Cerebellar nuclear complex (tissue), 1 donor: ENCODE results near the gene HSD11B2.

ENCODE experiments used
- DNase-seq, 2 experiments: peaks; one replicate each; lab custom pipeline; 2025; lab: John Stamatoyannopoulos, UW

Gene HSD11B2

DNA sequence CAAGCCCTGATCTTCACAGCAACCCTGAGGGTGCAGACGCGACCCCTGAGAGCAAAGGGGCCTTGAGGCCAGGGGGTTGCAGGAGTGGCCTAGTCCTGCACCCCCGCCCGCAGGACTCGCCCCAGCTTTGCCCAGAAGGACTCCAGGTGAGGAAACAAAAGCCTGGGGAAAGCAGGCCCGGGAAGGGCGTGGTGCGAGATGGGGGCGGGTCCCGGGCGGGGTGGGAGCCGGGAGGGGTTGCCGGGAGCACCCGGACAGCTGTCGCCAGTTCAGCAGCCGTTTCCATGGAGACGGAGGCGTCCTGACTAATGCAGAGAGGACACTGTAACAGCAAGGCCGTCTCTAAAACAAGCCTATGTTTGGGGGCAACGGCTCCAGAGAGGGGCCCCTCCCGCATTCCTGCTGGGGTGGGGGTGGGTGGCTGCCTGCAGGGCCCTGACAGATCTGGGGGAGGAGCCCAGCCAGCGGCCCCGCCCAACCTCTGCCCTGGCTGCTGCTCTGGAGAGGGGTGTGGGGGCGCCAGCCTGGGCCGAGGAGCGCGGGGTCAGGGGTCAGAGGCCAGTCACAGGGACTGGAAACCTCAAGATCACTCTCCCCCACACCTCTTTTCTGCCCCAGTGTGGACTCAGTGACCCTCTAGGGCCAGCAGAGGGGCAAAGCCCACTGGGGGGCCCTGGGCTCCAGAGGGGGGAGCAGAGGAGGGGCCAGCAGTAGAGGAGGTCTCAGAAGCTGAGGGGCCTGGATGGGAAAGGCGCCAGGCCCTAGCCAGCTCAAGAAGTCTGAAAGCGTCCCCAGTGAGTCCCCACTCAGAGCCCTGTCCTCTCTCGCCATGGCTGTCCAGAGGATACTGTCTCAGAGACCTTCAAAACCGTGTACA, 34.5 kb upstream of the HSD11B2 start:
- no peak for DNase-seq

DNA sequence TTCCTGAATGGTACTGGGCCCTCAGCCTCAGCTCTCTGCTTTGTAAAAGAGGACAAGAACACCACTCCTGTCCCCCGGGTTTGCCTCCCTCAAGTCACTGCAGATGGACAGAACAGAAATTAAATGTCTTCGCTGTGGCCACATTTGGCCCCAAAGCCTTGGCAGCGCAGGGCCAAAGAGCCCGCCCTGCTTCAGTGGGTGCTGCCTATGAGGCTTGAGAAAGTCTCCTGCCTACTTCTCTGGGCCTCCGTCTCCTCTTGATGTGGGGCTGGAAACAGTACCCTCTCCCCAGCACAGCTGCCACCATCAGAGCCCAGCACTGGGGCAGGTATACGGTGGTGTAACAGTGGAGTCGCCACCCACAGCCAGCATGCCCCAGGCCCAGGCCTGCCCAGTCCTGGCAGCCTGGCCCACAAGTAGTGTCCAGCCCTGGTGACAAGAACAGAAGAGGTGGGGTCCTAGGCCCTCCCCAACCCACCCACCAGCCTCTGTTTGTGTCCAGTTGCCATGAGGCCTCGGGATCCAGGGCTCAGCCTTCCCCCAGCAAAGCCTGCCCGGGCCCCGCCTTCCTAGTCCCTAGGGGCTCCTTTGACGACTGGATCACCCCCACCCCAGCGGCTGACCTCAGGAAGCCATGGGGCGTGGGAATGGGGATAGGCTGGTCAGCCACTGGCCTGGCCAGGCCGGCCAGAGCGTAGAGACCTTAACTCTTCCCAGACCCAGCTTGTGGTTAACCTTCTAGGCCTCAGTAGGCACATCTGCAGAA, 33.7 kb upstream of the HSD11B2 start:
- DNase-seq, result no peak

DNA sequence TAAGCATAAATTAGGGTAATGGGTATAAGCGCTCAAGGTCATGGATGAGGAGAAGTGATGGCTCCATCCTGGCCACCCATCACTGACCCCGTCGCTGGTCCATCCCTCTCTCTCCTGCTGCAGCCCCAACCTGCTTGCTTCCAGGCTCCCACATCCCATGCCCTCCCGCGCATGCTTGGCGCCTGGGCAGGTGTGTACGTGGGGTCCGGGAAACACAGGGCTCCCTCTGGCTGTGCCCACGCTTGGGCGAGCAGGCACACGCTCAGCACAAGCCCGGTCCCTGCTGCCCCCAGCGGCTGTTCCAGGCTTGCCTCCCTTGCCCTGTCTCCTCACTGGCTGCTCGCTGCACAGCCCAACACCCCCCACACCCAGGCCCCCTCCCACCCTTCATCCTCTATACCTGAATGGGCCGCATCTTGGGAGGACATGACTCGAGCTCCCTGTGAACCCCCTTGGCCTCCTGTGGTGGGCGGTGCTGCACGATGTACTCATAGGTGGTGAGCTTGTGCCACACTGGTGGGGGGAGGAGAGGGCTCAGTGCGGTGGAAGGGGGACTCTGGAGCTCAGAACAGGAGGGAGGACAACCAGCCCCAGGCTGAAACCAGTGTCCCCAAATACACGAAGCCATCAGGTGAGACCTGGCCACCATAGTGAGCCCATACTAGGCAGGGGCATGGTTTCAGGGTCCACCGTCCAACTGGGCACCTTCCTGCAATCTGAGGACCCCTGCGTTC, 32.9 kb upstream of the HSD11B2 start:
- DNase-seq, result no peak

DNA sequence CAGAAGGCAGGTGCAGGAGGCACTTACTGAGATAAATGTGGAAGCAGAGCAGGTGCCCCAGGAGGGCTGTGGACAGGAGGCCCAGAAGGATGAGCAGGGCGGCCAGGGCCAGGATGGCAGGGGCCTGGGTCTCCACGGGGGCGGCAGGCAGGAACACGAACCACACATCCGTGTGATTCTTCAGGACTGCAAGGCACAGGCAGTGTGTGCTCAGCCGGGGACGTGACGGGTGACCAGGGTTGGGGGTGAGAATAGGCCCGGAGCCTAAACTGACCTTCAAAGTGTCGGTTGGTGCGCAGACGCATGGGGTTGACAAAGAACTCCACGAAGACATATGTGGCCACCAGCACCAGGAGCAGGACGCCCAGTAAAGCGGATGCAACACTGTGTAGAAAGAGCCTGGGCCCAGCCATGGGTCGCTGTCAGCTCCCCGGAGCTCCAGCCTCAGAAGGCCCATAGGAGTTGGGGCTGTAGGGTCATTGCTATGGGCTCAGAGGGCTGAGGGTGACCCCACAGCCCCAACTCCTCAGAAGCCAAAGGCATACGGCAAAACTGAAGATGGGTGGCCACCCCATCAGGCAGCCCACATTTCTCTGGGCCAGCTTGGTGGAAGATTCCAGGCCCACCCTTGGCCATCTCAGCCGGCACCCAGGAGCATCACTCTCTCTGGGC, 32.2 kb upstream of the HSD11B2 start:
- DNase-seq, result no peak

DNA sequence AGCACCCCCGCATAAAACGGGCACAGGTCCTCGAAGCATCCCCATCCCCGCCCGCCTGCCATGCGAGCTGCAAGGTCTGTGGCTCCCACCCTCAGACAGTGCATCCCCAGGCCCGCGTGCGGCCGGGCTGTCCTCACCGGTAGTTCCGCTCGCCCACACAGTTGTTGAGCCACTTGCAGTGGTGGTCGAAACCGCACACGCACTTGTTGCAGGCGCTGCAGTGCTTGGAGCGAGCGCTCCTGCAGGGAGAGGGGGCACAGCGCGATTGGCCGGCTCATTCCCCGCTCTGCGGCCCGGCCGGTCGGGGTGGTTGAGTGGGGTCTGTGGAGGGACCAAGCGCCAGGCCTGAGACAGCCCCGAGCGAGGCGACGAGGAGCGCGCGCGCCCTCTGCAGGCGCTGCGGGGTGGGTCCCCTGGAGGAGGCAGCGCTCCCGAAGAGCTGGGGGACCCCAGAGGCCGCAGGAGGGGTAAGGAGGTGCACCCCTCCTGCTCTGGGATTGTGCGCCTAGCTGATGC, 31.6 kb upstream of the HSD11B2 start:
- no peak for DNase-seq

DNA sequence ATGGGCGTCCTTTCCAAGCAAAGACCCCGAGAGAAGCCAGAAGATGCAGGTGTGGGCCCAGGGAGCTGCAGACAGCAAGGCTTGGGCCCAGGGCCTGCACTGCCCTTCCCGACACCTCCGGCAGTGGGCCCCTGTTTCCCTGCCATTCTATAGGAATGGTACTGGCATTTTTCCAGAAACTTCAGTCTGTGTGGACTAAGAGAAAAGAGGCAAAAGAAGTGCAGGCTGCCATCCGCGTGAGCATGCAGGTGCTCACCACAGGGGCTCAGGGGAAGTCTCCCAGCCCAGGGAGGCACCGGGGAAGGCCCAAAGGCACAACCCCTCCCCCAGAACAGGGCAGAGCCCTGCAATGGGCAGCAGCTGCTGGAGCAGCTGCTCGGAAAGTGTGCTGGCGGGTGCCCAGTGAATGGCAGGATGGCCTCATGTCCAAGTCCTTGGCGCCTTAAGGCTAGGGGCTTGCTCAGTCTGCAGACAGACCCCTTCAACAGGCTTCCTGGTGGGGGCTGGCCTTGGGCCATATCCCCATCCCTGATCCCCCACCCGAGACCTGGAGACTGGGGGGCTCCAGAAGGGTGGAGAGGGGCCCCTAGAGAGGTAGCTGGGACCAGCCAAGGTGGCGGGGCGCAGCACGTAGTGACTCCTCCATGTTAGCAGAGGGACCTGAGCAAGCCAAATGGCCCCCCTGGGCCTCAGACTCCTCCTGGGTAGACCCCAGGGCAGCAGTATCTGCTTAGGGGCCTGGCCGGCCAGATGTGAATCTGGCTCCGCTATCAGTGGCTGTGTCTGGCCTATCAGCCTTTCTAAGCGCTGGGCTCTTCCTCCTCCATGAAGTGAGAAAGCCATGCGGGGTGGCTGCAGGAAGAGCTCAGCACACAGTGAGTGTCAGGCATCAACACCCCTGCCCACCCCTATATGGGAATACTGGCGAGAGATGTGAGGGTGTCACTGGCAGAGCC, 30.9 kb upstream of the HSD11B2 start:
- no peak for DNase-seq

DNA sequence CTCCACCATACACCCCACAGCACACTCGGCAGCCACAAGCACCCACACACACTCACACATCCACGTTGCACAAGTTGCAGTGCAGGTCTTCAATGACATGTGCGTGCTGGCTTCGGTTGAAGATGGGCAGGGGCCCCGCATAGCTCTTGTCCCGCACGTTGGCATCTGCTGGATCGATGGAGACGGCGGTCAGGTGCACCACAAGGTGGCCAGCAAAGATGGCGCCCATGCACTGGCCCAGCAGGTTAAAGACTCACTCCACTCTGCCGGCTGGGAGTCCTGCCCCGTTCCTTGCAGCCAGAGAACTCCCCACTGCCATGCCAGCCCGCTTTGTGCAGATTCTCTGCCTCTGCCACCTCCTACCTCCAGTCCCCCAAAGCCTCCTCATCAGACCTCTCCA, 30.0 kb upstream of the HSD11B2 start:
- no peak for DNase-seq

DNA sequence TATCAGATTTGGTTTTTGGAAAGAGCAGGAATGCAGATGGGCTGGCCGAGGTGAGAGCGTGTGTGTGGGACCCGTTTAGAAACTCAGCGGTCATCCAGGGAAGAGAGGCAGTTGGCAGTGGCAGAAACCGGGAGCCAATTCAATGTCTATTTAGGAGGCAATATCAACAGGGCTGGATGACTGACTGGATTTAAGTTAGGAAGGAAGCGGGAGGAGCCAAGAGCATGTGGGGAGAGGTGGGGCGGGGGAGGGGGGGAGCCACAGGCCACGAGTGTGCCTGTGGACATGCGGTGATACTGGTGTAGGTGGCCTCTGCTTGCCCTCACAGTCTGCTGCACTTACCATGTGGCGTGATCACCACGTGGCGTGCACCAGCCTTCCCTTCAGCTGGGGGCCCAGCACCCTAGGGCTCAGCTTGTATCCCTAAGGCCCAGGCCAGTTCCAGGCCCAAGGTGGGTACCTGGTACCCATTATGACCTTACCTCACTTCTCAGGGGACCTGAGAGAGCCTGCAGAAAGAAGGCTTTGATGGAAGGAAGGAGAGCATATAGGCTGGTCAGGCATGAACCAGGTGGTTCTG, 26.9 kb upstream of the HSD11B2 start:
- DNase-seq, result no peak

DNA sequence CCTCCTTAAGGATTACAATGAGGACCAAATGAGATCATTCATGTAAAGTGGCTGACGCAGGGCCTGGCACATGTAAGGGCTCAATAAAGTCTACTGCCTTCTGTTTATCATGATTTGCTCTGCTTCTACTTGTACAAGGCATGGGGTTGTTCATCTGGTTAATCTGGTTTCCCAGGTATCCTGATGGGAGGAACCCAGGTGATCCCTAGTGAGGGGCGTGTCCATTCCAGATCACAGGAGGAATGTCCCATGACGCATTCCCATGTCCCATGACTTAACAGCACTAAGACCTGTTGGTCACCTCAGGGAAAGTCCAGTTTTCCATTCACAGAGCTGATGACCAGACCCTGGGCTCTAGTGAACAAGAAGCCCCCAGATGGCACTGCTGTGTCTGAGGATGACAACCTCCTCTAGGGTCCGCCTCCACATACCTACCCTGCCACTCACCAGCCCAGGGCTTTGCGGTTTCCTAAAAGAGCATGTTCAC, 26.1 kb upstream of the HSD11B2 start:
- DNase-seq, result no peak

DNA sequence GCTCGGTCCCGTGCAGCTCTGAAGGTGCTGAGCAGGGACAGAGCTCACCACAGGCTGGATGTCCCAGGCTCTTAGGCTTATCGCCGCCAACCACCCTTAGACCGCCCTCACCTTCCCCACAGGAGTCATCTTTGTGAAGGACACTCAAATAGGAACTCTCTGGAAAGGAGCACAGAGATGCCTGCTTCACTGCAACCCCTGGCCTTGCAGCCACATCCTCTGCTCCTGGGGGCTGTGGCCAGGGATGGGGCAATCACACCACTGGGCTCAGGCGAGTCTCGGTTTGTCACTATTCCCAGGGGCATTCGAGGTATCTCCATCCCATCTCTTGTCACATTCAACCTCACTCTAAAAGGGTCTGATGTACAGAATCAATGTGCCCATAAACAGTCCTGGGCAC, 25.6 kb upstream of the HSD11B2 start:
- no peak for DNase-seq

DNA sequence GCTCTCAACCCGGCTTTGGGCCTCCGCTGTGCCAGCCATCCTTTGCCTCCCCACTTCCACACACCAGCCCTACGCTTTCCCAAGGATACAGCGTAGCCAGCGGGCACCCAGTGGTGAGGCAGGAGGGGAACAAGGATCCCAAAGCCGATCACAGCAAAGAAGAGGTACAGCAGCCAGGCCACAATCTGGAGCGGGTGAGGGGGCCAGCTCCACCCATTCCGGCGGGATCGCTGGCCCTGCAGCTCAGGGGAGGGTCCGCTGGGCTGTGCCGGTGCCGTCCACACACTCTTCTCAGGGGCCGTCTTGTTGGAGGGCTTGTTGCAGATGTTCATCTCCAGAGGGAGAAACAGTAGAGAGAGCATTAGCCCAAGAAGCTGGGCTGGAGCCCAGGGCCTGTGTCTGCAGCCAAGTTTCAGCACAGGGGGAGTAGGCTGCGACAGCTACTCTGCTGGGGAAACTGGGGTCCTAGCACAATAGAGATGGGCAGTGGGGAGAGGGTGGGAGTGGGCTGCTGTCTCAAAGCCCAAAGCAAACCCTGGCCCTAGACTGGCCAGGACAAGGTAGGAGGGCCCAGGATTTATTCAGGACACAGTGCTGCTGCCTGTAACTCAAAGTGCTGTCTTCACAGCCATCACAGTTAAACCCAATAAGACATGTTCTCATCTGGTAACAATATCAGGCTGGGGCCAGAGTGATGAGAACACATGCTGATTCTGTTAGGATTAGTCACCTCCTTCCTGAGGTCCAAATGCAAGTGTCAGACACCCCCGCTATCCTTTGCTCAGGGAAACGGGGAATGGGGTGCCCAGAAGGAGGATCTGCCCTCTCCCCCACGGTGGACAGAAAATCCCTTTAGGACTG, 24.6 kb upstream of the HSD11B2 start:
- DNase-seq, result no peak

DNA sequence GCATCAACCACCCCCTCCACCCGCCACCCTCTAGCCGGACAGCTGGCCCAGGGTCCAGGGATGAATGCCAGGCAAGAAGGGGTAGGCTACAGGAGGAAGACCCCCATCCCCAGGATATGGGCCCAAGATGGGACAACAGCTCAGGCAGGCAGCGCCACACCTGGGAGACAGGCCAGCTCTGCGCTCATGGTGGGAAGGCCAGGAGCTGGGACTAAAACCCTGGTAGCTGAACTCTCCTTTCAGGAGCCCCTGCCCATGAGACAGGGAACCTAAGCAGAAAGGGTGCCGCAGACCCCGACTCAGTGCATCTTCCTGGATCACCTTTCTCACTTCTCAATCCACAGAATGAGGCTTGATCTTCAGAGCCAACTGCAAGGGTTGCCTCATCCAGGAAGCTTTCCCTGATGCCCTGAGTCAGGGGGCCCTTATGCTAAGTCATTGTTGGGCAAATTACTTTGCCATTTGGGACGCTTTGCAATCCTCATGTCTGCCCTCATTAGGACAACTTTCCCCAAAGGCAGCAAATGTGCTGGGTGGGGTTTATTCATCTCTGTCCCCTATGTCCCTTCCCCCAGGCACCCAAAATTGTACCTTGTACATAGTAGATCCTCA, 23.6 kb upstream of the HSD11B2 start:
- DNase-seq, result no peak

DNA sequence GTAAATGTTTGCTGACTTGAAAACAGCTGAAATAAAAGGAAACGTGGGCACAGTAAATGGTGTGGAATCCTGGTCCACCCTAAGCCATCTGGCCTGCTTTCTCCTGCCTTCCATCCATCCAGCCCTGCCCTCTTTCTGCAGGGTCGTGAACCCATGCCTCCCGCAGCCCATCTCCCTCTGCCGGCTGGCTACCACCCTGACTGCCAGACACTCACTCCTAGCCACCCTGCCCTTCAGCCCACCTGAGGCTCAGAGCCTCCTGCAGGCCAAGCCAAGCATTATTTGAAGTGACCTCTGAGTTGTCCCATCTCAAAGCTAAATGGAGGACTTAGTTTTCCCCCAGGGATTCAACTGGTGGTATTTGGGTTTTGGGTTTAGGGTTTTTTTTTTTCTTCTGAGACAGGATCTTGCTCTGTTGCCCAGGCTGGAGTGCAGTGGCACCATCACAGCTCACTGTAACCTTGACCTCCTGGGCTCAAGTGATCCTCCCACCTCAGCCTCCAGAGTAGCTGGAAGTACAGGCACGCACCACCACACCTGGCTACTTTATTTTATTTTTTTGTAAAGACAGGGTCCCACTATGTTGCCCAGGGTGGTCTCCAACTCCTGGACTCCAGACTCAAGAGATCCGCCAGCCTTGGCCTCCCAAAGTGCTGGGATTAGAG, 23.0 kb upstream of the HSD11B2 start:
- DNase-seq, result no peak

DNA sequence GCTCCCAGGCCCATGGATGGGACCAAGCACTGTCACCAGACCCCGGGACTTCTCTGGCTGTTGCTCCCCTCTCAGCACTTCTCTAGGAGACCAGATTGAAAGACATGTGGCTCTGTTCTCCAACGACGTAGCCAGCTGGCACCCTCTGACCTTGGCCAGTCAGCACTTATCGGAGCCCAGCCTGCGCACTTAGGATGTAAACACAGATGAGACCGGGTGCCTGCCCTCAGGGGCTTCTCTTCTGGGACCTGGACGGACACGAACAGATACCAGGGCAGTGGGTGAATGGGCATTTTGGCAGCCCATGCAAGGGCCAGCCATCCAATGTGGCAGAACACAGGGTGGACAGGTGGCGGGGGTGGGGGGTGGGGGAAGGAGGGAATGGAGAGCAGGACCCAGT, 21.3 kb upstream of the HSD11B2 start:
- DNase-seq, result no peak

DNA sequence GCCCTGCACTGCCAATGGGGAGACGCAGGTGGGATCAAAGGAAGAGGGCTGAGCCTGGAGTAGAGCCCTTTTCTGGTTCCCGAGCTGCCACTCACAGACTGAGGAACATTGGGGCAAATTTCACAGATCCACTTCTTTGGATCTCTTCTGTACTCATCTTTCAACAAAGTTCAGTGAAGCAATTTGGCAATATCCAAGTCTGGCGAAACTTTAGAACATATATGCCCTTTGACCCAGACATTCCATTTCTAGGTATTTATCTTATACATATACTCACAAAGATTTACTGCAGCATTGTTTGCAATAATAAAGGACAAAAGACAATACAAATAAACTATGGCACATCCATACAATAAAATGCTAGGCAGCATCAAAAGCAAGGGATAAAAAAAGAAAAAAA, 19.6 kb upstream of the HSD11B2 start:
- DNase-seq, result no peak

DNA sequence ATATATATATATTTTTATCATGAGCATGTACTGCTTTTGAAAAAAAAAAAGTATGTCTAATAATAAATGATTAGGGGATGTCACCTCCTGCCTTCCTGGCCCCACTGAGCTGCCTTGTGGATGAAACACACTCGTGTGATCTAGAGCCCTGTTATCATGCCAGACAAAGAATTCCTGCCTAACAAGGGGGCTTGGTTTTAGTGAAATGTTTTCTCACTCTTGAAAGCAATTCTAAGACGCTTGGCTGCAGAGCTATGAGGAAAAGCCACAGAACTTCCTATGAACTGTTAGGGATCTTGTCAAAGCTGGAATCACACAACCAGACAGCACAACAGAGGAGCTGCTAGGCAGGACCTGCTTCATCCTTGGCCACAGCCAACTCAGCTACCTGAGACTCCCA, 18.6 kb upstream of the HSD11B2 start:
- DNase-seq, result no peak

DNA sequence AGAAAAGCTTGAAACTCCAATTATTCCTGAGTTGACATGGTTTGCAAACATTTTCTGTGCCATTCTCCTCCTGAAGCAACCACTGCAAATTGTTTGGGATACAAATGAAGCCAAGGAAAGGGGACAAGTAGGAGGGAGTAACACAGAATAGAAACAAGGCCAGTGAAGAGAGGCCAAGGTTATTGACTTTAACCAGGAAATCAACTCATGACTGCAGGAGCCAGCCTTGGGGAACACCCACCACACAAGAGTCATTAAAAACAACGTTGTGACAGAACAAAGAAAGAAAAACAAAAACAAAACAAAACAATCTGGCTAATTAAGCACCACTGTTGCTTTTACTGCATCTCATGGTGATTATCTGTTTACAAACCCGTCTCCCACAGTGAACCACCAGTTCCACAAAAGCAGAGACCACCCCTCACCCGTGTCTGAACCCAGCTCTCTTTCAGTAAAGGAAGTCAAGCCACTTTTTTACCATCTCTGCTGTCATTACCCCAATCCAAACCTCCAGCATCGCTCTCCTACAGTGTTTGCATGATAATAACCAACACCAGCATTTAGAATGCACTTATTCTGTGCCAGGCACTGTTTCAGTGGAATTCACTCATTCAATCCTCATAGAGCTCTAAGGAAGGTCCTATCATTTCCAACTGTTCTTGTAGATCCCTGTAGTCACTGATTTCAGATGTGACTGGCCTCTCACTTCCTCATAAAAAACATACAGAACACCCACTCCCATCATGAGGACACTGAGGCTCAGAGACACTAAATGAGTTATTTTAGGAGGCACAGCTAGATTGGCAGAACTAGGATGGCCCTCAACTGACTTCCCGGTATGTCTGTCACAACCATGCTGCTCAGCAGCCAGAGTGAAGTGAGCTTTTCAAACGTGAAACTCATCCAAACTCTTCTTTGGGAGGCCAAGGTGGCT, 16.7 kb upstream of the HSD11B2 start:
- DNase-seq, result no peak
